HG02938 (cell line): ENCODE results near the gene TMIGD1.

Experiments
- ATAC-seq: cut with Tn5 transposase; IDR thresholded peaks from one replicate; pipeline ENCODE4 v1.9.1; 2021; ENCODE audit warnings: mild to moderate bottlenecking, moderate library complexity; ENCODE audit not compliant: unreplicated experiment

TMIGD1 gene

GRCh38 chr17:30332057-30332542 lies 1.8 kb downstream of the TMIGD1 start:
- peak; percentile 63 for ATAC-seq

- no peak for ATAC-seq
Observed at GRCh38 chr17:30326809-30327208, 7.0 kb downstream of the TMIGD1 start.

- ATAC-seq: no peak
Observed at GRCh38 chr17:30324723-30325122, 9.1 kb downstream of the TMIGD1 start.

- ATAC-seq: no peak
Observed at GRCh38 chr17:30323895-30324319, 9.9 kb downstream of the TMIGD1 start.

- ATAC-seq: no peak
Observed at GRCh38 chr17:30323262-30323894, 10.5 kb downstream of the TMIGD1 start.

GRCh38 chr17:30321314-30321713 lies 12.5 kb downstream of the TMIGD1 start:
- no peak for ATAC-seq

- ATAC-seq: no peak
Observed at GRCh38 chr17:30318155-30318554, 15.7 kb downstream of the TMIGD1 start.

GRCh38 chr17:30316736-30317135 lies 17.1 kb downstream of the TMIGD1 start:
- ATAC-seq: no peak

- ATAC-seq: no peak
Observed at GRCh38 chr17:30315106-30315505, 18.8 kb downstream of the TMIGD1 start.

GRCh38 chr17:30314474-30314873 lies 19.4 kb downstream of the TMIGD1 start:
- ATAC-seq: no peak

- ATAC-seq: no peak
Observed at GRCh38 chr17:30312226-30312625, 21.6 kb downstream of the TMIGD1 start.

GRCh38 chr17:30310562-30310961 lies 23.3 kb downstream of the TMIGD1 start:
- no peak for ATAC-seq

GRCh38 chr17:30309591-30309990 lies 24.3 kb downstream of the TMIGD1 start:
- ATAC-seq: no peak

- ATAC-seq: no peak
Observed at GRCh38 chr17:30308406-30308805, 25.5 kb downstream of the TMIGD1 start.

- no peak for ATAC-seq
Observed at GRCh38 chr17:30304778-30305177, 29.1 kb downstream of the TMIGD1 start.

- ATAC-seq: no peak
Observed at GRCh38 chr17:30302241-30302640, 31.6 kb downstream of the TMIGD1 start.

GRCh38 chr17:30300818-30301217 lies 33.0 kb downstream of the TMIGD1 start:
- ATAC-seq: no peak

GRCh38 chr17:30299000-30299399 lies 34.9 kb downstream of the TMIGD1 start:
- no peak for ATAC-seq

GRCh38 chr17:30297715-30298114 lies 36.1 kb downstream of the TMIGD1 start:
- ATAC-seq: no peak

- no peak for ATAC-seq
Observed at GRCh38 chr17:30296499-30297080, 37.3 kb downstream of the TMIGD1 start.

- no peak for ATAC-seq
Observed at GRCh38 chr17:30292286-30292858, 41.5 kb downstream of the TMIGD1 start.

- no peak for ATAC-seq
Observed at GRCh38 chr17:30291543-30292285, 42.1 kb downstream of the TMIGD1 start, which contains the start of gene BLMH. TSS of gene BLMH (minus strand) at chr17:30291944. CDS start at chr17:30291819, 125 bp downstream.
